ENCODE data around the gene CDK11A.
"Not testable (repeated sequence)": the region's sequence is repeated elsewhere in the genome, so short reads cannot be mapped to it uniquely, and the experiment has no call there.

Gene CDK11A

DNA sequence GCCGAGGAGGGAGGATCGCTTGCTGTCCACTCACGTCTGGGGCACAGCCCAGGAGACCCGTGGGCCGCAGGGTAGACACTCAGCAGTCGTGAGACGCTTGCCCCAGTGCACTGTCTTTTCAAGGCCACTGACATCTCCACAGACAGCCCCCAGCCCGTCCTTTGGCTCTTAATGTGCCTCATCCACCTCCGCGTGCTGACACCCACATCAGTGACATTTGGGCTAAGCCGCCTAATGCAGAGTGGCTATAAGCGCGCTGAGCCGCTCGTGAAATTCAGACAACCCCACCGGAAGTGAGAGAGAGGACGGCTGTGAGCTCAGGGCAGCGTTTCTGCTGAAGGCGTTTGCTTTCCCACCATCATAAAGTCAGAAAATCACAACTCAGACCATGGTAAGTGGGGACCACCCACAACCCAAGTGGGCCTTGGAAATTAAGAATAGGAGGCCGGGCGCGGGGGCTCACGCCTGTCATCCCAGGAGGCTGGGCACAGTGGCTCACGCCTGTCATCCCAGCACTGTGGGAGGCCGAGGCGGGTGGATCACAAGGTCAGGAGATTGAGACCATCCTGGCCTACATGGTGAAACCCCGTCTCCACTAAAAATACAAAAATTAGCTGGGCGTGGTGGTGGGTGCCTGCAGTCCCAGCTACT lies 40.0 kb downstream of the CDK11A start:
- no peak for DNase-seq (ENCODE audit: low read depth in 1 of 2, low spot score in 1 of 2)

DNA sequence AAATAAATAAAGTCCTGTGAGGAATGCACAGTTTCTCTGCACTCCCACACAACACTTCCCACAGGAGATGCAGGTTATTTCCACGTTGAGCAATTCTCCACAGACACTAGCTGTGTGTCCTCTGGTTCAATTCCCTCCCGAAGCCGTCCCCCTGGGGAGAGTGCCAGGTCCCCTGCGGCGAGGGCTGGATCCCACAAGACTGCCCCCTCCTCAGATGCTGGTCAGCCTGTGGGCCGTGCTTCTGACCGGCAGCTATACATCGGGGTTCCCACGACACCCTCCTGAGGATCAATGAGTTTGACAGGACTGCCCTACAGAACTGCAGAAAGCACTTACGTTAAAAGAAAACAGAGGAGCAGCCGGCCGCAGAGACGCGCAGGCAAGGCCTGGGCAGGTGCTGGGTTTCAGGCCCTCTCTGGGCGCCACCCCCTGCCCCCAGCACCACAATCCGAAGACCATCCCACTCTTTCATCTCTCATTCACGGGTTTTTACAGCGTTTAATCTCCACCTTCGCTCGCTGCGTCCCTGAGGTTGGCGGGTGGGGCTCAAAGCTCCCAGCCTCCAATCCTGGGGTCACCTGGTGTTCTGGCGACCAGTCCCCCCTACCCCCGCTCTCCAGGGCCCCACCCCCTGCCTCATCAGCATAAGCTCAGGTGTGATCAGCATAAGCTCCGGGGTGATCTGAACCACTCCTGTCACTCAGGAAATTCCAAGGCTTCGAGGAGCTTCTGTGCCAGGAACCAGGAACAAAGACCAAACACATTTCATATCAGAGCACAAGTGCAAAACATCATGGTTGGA lies 40.9 kb downstream of the CDK11A start:
- DNase-seq (ENCODE audit: low read depth in 1 of 2, low spot score in 1 of 2) = no peak

DNA sequence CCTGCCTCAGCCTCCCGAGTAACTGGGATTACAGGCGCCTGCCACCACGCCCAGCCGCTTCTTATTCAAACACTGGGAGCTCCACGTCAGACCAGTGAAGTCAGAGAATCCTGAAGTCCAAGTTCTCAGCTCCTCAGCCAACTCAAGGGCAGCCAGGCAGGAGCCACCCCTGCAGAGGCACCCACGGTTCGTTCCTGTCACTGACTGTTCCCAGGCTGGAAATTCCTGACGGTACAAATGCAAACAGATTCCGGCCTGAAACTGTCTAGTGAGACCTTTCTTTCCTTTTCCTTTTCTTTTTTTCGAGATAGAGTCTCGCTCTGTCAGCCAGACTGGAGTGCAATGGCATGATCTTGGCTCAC lies 43.3 kb downstream of the CDK11A start:
- no peak for DNase-seq (ENCODE audit: low read depth in 1 of 2, low spot score in 1 of 2)

DNA sequence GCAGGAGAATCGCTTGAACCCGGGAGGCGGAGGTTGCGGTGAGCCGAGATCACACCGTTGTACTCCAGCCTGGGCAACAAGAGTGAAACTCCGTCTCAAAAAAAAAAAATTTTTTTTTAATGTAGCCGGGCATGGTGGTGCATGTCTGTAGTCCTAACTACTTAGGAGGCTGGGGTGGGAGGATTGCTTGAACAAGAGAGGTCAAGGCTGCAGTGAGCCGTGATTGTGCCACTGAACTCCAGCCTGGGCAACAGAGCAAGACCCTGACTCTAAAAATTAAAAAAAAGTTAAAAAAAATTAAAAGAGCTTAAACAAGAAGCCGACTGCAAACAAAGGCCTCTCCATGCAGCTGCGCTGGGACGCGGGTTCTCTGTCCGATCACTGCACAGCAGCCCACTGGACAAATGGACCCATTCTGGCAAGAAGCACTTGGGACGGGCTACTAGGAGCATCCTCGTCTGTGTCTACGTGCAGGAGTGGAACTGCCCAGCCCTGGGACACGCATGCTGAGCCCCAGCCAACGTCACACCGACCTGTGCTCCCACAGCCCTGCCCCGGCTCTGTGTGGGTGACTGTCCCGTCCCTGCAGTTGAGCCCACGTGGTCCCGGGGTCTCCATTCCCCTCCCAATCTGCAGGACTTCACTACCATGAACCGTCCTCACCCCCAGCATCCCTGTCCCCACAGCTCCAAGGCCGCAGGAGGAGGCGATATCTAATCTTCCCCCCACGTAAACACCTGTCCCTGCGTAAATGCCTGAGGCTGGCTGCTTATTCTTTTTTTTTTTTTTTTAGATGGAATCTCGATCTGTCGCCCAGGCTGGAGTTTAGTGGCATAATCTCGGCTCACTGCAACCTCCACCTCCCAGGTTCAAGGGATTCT lies 43.9 kb downstream of the CDK11A start:
- DNase-seq (ENCODE audit: low read depth in 1 of 2, low spot score in 1 of 2) = no peak

DNA sequence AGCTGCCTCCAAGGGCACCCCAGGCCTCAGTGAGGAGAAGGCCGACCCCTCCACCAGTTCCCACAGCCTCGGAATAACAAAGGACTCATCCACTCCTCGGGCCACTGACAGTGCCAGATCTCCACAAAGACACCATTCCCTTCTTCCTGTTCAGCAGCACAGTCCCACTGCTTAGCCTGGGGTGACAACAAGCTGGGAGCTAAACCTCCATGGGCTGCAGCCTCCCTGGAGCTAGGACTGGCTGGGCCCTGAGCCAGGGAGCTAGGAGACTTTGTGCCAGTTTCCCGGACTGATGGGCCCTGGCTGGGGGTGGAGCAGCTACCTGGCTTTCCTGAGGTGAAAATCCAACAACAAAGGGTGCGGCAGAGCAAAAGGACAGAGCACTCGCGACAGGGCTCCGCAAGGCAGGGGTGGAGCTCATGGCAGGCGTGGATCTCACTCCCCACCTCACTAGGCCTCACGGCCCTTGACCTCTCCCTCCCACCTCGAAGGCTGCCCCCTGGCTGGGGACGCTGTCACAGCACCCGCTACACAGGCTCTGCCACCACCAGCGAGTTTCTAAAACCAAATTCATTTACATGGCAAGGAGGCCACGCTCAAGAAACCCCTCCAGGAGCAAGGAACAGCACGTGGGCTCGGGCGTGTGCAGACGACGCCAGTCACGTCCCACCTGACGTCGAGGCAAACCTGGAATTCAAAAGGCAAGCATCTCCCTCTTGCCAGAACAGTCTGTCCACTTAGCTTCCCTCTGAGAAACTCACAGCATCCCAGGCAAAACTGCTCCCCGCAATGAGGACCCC lies 45.4 kb downstream of the CDK11A start:
- no peak for DNase-seq (ENCODE audit: low read depth in 1 of 2, low spot score in 1 of 2)

DNA sequence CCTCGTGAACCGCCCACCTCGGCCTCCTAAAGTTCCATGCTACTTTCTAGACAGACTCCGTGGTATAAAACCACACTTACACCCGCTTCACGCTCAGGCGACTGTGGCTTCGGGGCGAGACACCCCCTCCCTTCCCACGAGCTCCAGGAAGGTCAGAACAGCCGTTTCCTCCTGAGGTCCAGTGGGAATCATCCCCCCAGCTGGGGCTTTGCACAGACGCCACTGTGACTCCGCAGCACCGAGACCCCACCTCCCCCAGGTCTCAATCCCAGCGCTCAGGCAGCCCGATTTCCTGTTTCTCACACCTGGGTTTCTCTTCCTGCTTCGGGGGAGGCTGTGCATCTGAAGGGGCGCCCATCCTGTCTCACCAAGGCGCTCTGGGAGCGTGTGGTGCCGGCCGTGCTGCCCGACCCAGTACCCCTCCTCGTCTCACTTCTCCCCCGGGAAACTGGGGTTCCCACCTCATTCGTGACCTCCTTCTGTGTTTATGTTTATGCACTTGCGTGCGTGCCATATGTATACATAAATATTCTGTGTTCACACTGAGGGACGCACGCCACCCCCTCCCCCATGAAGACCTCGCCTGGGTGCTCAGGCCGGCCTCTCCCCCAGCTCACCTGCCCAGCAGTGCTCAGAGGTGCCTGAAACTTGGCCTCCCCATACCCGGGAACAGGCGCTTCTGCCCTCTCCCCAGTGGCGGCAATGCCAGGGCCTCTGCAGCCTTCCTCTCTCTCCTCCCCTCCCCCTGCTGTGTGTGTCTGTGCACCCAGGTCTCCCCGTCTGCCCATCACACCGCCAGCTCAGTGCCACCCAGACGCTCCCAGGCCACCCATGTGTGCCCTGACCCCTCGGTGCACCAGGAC lies 46.2 kb downstream of the CDK11A start:
- DNase-seq (ENCODE audit: low read depth in 1 of 2, low spot score in 1 of 2) = peak; percentile 19 to 46

DNA sequence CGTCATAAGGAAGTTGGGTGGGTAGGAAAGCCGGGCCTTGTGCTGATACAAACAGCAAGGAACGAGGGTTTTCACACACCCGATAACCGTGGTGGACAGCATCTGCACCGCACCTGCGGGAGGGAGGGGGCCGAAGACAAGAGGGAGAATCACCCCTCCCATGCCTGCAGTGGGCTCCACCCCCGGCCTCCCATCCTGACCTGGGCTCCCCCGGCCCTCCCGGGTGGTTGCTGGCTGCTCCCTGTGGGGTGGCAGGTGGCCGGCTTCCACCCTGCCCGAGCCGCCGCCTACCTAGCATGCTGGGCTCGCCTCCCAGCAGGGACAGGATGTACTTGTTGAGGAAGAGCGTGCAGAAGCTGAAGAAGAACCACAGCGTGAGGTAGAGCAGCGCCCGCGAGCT lies 48.1 kb downstream of the CDK11A start:
- not testable (repeated sequence) for DNase-seq (ENCODE audit: low read depth in 1 of 2, low spot score in 1 of 2)

DNA sequence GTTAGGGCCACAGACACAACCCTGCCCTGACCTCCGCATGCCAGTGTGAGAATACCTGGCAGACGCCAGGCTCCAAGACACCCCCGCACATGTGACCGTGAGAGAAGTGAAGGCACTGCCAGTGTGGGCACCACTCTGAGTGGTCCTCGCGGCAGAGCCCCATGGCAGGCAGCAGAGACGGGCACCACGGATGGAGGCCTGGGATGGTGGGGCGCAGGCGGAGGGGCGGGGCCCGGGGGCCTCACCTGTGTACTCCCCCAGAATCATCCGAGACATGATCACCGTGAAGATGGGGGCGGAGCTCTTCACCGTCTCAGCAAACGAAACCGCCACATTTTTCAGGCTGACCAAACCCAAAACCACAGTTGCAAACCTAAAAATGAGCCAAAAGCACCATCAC lies 48.9 kb downstream of the CDK11A start:
- DNase-seq (ENCODE audit: low read depth in 1 of 2, low spot score in 1 of 2) = not testable (repeated sequence)

DNA sequence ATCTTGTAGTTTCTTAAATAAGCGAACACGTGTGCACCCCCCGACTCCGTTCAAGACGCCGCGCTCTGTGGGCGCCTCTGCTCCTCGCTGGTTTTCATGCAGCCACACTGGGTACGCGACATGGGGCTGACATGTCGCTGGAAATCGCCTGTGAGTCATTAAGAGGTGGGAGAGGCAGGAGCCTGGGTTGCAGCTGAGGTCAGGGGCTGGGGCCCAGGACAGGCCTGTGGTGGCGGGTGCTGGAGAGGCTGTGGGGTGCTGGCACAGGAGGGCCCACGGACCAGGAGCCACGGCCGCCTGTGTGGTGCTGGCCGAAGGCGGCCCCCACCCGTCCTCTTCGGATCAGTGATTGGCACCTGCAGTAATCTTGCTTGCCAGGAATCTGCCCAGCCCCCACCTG lies 49.4 kb downstream of the CDK11A start:
- DNase-seq (ENCODE audit: low read depth in 1 of 2, low spot score in 1 of 2) = not testable (repeated sequence)

DNA sequence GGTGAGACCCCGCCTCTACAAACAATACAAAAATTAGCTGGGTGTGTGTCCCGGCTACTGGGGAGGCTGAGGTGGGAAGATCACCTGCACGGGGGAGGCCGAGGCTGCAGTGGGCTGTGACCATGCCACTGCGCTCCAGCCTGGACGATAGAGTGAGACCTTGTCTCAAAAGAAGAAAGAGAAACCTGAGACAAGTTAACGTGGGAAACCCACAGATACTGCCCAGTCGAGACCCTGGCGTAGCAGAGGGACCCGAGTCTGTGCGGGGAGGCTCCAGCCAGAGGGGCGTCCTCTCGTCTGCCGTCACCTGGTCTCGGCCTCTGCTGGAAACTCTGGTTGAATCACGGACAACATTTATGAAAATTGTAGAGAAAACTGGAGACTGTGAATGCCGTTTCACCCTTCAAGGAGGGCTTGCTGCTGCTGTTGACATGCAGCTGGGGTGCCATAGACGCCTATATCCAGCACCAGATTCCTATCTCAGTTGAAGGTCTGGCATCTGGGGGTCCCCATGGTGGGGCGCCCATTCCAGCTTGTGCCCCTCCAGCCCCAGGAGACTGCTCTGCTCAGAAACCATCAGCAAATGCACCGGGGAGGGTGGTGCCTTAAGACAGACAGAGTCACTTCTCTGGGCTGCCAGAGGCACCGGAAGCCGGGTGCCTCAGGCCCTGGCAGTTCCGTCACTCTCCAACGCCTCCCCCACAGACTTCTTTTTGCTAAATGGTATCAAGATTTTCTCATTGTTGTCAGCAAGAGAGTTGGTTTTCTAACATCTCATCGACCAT lies 51.8 kb downstream of the CDK11A start:
- DNase-seq (ENCODE audit: low read depth in 1 of 2, low spot score in 1 of 2) = no peak

DNA sequence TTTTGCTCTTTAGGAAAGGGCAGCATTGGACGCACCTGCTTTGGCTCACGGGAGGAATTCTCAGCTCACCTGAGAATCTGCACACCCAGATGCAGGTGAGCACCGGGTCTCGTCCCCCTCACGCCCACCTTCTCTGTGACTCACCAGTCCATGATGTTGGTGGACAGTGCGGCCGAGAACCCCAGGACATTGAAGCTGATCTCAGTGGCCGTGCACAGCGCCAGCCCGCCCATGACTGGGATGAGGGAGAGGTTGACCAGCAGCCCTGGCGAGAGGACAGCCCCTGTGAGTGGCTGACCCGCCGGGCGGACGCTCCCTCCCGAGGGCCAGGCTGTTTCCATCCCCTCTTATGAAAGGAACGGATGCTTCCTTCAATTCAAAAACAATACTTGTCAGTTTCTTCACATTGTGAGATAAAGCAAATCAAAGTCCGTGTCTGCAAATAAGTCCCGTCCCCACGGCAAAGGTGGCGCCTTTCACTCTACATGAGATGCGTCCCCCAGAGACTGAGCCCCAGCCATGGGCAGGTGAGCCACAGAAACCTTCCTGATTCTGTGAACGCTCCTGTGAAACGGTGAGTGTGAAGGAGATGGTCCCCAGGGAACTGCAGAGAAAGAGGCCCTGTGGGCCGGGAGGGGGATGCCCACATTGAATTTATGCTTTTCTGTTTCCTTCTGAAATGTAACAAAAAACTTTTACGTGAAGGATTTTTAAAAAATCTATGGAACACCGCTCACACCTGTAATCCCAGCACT lies 52.6 kb downstream of the CDK11A start:
- no peak for DNase-seq (ENCODE audit: low read depth in 1 of 2, low spot score in 1 of 2)

DNA sequence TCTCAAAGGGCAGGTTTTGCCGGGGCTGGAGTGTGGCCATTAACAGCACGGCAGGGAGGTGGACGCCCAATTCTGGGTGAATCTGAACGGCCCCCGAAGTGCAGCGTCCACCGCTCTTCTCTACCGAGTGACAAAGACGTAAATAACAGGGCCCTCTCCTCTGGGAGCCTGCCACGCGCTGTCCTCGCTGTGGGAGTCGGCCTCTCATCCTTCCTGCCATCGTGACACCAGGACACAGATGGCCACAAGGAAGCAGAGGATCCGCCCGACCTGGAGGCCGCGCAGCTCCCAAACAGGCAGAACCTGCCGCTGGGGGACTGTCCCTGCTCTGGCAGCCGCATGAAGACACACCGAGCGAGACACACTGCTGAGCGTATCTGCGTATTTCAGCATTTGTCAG lies 53.3 kb downstream of the CDK11A start:
- no peak for DNase-seq (ENCODE audit: low read depth in 1 of 2, low spot score in 1 of 2)

DNA sequence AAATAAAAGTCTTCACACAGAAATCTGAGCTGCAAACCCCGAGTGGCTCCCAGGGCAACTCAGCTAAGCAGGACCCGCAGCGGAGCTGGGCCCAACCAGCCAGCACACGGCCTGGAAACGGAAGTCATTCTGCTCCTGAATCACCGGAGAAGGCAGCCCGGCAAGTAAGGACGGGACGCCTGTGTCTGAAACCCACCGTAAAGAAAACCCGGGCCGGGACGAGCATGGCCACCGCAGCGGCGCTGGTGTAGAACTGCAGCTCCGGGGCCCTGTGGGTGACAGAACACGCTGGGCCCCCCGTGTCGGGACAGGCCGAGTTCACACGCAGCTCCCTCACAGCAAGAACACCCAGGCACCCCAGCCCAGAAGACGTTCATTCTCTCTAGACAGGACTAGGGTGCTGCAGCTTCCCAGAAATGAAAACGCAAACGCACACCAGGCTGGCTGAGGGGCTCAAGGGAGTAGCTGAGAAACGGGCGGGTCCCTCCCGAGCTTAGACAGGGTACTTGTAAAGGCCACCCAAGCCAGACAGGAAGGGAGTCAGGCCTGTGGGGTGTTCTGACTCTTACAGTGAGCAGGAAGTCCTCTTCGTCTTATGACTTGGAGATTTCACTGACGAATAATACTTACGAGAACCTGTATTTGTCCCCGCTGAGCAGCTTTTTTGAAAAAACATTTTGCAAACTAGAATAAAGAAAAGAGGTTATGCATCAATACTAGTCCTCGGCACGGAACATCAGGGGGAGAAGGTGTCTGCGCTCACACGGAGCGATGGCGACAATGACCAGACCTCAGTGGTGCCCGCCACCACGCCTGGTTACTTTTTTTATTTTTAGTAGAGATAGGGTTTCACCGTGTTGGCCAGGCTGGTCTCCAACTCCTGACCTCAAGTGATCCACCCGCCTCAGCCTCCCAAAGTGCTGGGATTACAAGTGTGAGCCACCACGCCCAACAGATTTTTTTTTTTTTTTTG lies 54.4 kb downstream of the CDK11A start:
- DNase-seq (ENCODE audit: low read depth in 1 of 2, low spot score in 1 of 2) = no peak

DNA sequence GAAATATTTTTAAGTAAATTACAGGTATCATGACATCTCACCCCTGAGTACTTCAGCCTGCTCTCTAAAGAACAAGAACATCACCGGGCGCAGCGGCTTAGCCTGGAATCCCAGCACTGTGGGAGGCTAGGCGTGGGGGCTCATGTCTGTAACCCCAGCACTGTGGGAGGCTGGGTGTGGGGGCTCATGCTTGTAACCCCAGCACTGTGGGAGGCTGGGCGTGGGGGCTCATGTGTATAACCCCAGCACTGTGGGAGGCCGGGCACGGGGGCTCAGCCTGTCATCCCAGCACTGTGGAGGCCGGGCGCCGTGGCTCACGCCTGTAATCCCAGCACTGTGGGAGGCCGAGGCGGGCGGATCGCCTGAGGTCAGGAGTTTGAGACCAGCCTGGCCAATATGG lies 57.6 kb downstream of the CDK11A start:
- DNase-seq (ENCODE audit: low read depth in 1 of 2, low spot score in 1 of 2) = no peak

DNA sequence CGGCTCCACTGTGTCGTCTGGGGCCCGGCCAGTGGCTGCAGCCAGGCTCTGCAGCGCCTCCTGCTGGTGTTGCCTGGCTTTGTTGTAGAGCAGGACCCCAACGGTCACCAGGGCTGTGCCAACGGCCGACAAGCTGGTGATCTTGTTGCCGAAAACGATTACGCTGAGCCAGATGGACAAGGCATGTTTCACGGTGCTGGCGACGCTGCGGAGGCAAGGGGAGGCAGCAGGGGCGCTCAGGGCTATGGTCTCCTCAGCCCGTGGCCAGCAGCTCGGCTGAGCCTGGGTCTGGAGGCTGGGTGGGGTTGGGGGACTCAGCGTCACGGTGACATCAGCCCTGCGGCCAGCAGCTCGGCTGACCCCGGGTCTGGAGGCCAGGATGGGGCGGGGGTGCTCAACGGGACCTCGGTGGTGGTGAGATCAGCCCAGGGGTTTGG lies 58.3 kb downstream of the CDK11A start:
- DNase-seq (ENCODE audit: low read depth in 1 of 2, low spot score in 1 of 2) = peak in 1 of 2 donors; percentile 5

DNA sequence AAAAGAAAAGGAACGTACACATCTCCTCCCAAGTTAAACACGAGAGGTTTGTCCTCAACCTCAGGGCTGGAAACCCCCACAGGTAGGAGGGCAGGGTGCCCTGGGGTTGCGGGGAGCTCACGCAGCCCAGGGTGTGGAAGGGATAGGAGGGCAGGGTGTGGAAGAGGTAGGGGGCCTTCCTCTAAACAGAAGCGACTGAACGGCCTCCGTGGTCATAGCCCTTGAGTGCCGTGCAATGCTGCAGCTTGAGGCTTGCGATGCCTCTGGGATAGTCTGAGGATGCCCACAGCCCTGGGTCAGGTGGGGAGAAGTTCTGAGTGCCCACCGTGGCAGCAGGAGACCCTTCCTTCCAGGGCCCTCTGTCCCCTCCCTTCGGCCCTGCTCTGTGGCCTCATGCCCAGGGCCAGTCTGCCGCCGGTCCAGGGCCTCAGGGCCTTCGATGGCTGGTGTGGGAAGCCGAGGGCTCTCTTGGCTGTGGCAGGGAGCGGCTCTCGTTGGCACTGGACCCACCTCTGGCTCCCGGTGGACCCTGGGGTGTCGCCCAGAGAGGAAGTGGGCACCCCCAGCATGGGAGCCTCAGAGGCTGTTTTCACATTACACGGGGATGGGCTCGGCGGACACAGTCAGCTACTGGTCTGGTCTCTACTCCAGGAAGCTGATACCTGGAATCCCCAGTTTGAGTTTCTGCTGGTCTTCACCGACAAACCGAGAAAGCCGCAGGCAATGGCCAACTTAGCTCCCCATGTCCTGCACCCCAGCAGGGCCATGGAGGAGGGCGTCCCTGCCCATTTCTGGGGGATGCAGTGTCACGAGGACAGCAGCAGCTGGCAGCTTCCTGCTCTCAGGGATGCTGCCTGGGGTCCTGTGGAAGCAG lies 59.0 kb downstream of the CDK11A start:
- no peak for DNase-seq (ENCODE audit: low read depth in 1 of 2, low spot score in 1 of 2)

Data from activated T-helper 1 cell treated with anti-CD3 and anti-CD28 coated beads, Interleukin-2, amount 50 U/mL, for 16 hours (primary cell).